IPS-18c (cell line): ENCODE results near the gene SERTAD2.

Experiments
- H3K4me3 ChIP-seq: 2 replicates; pipeline ENCODE4 v1.7.0; 2013; ENCODE audit warnings: low read depth, mild to moderate bottlenecking, low read length, moderate library complexity; ENCODE audit not compliant: insufficient read depth
- H3K9me3 ChIP-seq: one replicate; pipeline ENCODE4 v1.6.1; 2013; ENCODE audit warnings: mild to moderate bottlenecking, low read length, moderate library complexity; ENCODE audit not compliant: control insufficient read depth, insufficient read depth

Gene SERTAD2

GRCh38 chr2:64638502-64639120 lies 15.1 kb downstream of the SERTAD2 start:
- Histone ChIP-seq H3K4me3 (no peak overlapping the region), H3K9me3 (no peaks in the 10 kb centered on the region)

DNA sequence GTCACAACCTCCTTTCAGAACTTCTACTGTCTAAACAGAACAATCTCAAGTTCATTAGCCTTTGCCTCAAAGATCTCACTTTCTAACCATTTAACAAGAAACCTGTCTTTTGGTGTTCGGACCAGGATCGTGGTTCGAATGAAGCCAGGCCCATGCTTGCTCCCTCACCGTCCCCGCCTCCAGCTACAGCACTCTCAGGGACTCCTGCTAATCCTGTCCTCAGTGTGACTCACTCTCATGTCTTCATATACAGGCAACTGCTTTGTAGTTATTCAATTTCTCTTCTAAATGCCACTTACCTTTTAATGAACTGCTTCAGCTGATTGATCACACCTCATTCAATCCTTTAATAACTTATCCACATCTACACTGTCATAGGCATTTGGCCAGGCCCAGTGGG lies 15.8 kb downstream of the SERTAD2 start:
- no peaks in the 10 kb centered on the region for H3K9me3 ChIP-seq
- H3K4me3 ChIP-seq, result no peak overlapping the region

- Histone ChIP-seq H3K9me3 (no peaks in the 10 kb centered on the region), H3K4me3 (no peak overlapping the region)
These were observed 16.6 kb downstream of the SERTAD2 start for GRCh38 chr2:64637000-64637635.

DNA sequence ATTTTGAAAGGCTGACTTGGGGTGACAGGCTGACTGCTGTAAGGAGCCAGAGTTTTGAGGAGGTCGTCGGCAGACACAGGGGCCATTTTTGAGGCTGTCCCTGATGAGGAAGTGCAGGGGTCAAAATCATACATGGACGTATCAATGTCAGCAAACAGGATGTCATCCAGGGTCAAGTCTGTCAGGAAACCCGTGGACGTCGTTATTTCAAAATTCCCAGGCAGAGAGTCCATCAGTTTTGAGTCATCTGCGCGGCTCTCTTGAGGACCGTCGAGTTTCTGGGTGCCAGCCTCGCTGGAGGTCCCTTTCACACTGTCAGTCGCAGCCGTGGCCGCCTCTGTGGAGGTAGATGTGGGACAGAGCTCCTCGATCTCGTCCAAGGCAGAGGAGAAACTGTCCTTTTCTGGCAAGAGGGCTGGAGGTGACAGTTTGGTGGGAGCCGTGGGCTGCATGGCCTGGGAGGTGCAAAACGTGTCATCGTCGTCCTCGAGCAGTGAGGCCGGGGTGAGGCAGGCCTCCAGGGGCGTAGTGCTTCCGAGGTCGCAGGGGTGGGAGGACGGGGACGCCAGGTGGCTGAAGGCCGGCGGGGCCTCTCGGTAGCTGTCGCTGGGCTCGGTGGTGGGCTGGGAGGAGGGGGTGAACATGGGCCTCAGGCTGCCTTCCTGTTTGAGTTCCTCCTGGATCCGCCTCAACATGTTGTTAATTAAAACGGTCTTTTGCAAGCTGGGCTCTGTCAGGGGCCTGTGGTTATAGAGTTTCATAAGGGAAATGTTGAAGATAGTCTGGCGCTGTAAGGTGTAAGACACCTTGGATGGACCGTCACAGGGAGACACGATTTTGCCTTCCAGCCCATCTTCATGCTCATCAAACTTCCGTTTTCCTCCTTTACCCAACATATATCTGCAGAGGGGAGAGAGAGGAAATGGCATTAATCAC lies 17.5 kb downstream of the SERTAD2 start:
- no peak overlapping the region for H3K4me3 ChIP-seq
- no peaks in the 10 kb centered on the region for H3K9me3 ChIP-seq

DNA sequence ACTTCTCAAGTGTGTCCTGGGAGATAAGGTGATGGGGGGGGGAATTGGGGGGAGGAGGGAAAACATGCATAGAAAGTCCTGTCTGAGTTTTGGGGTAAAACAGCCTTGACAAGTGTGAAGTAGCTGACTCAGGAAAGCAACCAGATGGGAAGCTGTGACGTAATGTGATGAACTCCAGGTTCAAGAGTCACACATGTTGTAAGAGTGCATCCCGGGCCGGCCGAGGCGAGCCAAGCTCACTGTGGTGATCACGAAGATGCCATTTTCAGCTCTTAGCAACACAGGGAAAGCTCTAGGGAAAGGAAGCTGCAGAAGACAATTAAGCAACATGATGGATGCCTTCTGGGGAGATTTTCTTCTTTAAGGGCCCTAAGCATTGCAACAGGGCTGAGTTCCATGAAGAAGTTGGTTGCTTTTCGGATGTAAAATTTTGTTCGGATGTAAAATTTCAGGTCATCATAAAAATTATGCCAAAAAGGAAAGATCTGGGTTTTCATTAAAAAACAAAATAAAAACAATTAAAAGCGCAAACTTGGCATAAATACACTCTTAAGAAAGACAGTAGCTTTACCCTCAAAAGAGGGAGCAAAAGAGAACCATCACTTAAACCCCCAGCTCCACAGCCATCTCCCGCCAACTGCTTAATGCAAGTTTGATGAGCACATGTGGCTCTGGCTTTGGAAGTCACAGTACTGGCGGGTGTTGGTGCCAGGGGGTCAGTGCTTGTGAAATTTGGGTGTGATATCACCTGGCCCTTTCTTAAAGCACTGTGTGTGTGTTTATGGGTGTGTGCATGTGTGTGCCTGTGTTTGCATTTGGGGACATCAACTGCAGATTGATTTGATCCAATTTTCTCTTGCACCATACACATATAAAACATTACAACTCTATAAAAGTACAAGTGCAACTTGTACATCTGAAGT lies 19.1 kb downstream of the SERTAD2 start:
- H3K9me3 ChIP-seq, result no peaks in the 10 kb centered on the region
- H3K4me3 ChIP-seq, result no peak overlapping the region

DNA sequence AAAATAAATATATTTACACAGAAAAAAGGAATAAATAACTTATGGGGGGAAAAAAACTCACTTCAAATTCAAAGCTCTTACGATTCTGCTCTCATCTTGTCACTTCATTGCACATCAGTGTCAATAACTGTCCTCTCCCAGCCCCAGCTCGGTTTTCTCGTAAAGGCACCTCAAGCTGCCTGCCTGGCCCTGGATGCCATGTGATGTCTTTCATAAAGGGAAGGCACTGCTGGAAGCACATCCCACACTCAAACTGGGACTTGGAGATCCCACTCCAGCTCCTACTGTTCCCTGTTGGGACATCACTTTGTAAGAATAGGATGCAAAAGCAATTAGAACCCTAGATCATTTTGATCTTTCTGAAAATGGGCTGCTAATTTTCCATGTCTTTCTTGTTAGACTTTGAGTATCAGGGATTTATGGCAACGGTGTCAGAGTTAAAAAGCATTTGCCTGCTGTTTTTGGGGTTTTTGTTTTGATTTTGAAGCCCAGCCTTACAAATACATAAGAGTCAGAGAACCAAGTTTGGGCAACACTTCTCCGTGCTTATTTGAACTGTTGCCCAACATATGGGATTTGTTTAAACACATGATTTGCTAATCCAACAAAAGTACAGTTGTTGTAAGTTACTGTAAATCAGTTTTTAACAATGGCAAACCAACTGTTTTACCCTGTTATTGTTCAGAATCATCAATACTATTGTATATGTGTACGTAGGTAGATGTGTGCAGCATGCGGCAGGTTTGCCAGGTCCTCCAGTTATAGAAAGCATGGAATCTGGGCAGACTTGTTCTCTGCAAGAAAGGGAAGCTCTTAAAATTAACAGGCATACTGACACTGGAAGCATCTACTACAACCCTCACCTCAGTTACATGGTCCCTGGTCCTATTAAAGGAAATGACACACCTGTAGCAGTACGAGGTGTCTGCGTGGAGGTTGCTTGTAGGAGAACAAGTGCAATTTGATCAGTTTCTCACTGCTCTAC lies 20.6 kb downstream of the SERTAD2 start:
- Histone ChIP-seq H3K9me3 (no peaks in the 10 kb centered on the region), H3K4me3 (no peak overlapping the region)

DNA sequence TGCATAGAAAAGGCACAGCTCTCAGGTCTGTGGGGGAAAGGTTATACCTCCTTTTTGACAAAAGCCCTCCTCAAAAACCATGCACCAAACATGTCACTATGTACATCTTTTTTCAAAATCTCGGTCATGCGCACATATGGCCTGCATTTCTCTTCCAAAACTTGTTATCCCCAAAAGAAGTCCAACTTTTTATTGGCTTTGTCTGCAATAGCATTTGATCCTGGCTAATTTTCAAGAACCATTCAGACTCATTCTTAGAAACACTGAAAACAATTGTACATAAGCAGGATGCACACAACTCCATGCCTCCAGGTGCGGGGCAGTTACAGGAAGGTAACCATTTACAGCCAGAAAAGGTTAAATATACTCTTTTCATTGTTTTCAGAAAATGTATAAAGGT lies 21.9 kb downstream of the SERTAD2 start:
- no peaks in the 10 kb centered on the region for H3K9me3 ChIP-seq
- no peak overlapping the region for H3K4me3 ChIP-seq

DNA sequence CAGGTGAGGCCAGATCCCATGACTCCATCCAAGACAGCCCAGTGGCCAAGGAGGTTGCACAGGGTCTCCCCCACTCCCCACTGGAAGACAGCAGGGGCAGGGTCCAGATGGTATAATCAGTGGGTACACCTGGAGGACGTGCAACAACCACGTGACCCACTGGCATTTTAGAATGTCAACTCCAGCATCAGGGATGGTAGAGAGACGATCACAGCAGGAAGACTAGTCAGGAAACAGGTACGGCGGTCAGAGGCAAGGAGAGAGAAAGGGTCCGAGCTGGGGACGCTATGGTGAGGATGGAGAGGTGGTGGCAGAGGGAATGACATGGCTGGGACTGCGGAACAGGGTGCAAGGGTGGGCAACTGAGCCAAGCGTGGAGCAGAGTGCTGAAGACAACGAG lies 23.0 kb downstream of the SERTAD2 start:
- Histone ChIP-seq H3K9me3 (no peaks in the 10 kb centered on the region), H3K4me3 (no peak overlapping the region)

- no peak overlapping the region for H3K4me3 ChIP-seq
- H3K9me3 ChIP-seq, result no peaks in the 10 kb centered on the region
These were observed 23.8 kb downstream of the SERTAD2 start for GRCh38 chr2:64629875-64630274.

- Histone ChIP-seq H3K9me3 (no peaks in the 10 kb centered on the region), H3K4me3 (no peak overlapping the region)
These were observed 24.4 kb downstream of the SERTAD2 start for GRCh38 chr2:64629329-64629781.

DNA sequence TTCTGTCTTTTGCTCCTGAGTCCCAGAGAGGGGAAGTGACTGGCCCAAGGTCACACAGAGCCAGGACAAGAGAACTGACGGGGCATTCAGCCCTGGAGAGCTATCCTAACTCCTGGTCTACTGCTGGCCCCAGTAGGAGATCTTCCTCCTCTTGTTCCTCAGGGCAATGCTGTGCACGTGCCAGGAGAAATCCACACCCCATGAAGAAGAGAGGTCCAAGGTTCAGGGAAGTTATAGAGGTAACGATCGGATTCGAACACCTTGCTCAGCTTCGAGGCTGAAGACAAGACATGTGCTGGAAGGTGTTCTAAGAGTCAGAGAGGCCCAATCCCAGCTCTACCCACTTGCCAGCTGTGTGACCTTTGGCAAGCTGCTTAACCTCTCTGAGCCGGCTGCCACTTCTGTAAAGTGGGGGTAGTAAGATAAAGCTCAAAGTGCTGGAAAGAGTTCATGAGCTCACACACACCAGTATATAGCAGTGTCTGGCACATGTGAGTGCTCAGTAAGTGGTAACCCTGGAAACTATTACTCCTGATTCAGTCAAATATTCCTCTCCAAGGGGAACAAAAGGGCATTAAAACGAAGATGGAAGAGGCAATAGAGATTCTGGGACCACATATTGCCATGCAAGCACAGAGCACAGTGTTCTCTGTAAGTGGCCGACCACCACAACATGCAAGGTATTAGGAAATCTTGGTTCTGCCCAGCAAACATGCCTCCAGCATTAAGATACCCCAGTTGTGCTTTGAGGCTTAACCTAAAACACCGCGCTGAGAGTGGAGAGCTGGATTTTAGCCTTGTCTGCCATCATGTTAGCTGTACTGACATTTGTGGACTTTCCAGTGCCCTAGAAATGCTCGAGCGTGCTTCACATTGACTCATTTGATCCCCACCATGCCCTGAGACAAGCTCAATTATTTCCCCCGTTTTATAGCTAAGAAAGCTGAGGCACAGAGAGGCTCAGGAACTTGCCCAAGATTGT lies 25.6 kb downstream of the SERTAD2 start:
- no peaks in the 10 kb centered on the region for H3K9me3 ChIP-seq
- no peak overlapping the region for H3K4me3 ChIP-seq

DNA sequence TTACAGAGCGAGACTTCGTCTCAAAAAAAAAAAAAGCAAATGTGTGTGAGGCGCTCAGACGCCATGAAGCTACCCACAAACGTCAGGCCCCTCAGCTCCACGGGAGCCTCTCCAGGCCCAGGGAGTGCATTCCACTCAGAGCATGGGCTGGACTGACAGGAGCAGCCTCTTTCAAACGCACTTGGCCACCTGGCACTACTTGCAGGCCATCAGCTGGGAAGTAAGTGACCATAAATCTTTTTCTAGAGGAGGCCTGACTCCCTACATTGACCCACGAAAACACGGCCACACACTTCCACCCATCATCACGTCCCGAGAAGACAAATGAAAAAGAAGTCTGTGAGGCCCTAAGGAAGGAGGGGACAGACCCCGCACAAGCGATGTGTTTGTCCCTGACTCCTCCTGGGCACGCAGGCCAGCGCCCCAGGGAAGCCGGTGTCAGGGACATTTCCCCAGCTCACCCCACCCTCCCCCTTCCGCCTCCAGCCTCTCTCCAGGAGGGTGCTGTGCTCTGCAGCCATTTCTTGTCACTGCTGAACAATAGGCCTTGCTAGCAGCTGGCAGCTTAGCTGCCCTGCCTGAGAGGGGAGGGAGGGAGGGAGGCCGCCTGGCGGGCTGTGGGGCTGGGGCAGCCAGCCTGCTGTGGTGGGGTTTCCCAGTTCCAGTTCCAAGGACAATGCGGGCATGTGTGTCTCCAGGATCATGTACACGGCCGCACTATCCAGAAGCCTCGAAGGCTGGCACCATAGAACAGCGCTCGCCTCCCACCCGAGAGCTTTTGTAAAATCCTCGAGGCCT lies 26.6 kb downstream of the SERTAD2 start:
- Histone ChIP-seq H3K9me3 (no peaks in the 10 kb centered on the region), H3K4me3 (no peak overlapping the region)

DNA sequence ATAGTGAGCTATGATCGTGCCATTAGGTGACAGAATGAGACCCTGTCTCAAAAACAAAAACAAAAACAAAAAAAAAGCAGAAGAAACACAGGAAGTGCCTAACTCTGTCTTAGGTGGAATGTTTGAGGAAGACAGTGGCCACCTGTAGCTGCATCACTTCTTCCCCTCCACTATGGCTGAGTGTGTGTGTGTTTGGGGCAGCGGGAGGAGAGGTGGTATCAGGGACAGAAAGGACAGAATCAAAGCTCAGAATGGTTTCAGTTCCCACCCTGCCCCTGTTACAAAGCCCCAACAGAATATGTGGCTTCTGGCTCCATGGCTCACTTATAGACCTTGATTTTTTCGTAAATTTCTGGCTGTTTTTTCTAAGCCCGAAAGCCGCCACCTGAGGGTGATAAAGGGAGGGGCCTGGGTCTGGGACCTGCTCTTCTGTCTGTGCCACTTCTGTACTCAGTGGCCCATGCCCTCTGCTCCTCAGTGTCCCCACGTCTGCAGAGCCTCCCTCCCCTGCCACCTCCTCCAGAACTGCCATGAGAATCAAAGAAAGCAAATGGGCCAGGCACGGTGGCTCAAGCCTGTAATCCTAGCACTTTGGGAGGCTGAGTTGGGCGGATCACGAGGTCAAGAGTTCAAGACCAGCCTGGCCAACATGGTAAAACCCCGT lies 27.4 kb downstream of the SERTAD2 start:
- H3K4me3 ChIP-seq, result no peak overlapping the region
- H3K9me3 ChIP-seq, result no peaks in the 10 kb centered on the region
